Small intestine (tissue), 7 donors: ENCODE data around the gene FLOT2. TPM values are rescaled to one million over a fixed set of nuclear protein-coding genes. Genes with fewer than 3 reads are reported as not detected.
"Not testable (repeated sequence)": the region's sequence is repeated elsewhere in the genome, so short reads cannot be mapped to it uniquely, and the experiment has no call there.

Experiments used
- DNase-seq, 2 donors: peaks; one replicate each; pipeline versions ENCODE4 v3.0.0 to v3.0.0-alpha.2; 2013
- FAIRE-seq: peaks from 2 replicates; lab custom pipeline; 2012; peaks lifted over from hg19 to GRCh38; lab: Jason Lieb, UNC
- H3K27ac ChIP-seq, 3 donors: one replicate each; pipeline ENCODE4 v1.5.1; 2013; ENCODE audit warnings: low read length in 2 of 3, mild to moderate bottlenecking in 2 of 3, control low read depth in 1 of 3, inconsistent platforms in 1 of 3, low read depth in 1 of 3, moderate library complexity in 1 of 3
- H3K27me3 ChIP-seq, 3 donors: one replicate each; pipeline ENCODE4 v1.6.1; 2013; ENCODE audit warnings: low read length in 3 of 3, inconsistent platforms in 1 of 3; ENCODE audit not compliant: control insufficient read depth in 3 of 3, insufficient read depth in 3 of 3
- H3K36me3 ChIP-seq, 3 donors: one replicate each; pipeline ENCODE4 v1.6.1; 2013; ENCODE audit warnings: low read length in 3 of 3, inconsistent platforms in 1 of 3, low read depth in 1 of 3, mild to moderate bottlenecking in 1 of 3, moderate library complexity in 1 of 3; ENCODE audit not compliant: control insufficient read depth in 3 of 3, insufficient read depth in 2 of 3
- H3K4me1 ChIP-seq, 3 donors: one replicate each; pipeline ENCODE4 v1.6.1; 2013; ENCODE audit warnings: low read length in 2 of 3, inconsistent platforms in 1 of 3, low read depth in 1 of 3, mild to moderate bottlenecking in 1 of 3, moderate library complexity in 1 of 3; ENCODE audit not compliant: control insufficient read depth in 3 of 3, insufficient read depth in 2 of 3
- H3K4me3 ChIP-seq, 3 donors: one replicate each; pipeline ENCODE4 v1.5.1; 2013; ENCODE audit warnings: low read length in 3 of 3, control low read depth in 1 of 3, inconsistent platforms in 1 of 3, low read depth in 1 of 3, mild to moderate bottlenecking in 1 of 3, moderate library complexity in 1 of 3
- H3K9me3 ChIP-seq, 2 donors: one replicate each; pipeline ENCODE4 v1.6.1; 2013; ENCODE audit warnings: low read depth in 1 of 2, low read length in 1 of 2; ENCODE audit not compliant: control insufficient read depth in 2 of 2, insufficient read depth in 1 of 2
- WGBS, 3 donors: extraction: QIAGEN DNeasy Blood & Tissue Kit; methylation state at CpG; one replicate each; pipeline ENCODE4 v1.1.7; 2013; 5-methylcytosine and 5-hydroxymethylcytosine counted together
- polyA plus RNA-seq, 4 donors: library from polyadenylated mRNA; stranded (reverse) in 3 of 4; unstranded in 1 of 4; fragments of 200-250 nt in 3 of 4; fragments of 120-200 nt in 1 of 4; gene quantifications; one replicate each; pipeline versions ENCODE4 v1.2.1 to v1.2.3, GENCODE V29; 2013
- donor health status: healthy with polysubstance abuse.
- donor health status: control.
- donor health status: control.
- donor health status: Bipolar disorder and iron deficiency.
- donor health status: healthy.

FLOT2 gene
- polyA plus RNA-seq, 4 donors: 19.9 to 73.8 (median 36.8) TPM

DNA sequence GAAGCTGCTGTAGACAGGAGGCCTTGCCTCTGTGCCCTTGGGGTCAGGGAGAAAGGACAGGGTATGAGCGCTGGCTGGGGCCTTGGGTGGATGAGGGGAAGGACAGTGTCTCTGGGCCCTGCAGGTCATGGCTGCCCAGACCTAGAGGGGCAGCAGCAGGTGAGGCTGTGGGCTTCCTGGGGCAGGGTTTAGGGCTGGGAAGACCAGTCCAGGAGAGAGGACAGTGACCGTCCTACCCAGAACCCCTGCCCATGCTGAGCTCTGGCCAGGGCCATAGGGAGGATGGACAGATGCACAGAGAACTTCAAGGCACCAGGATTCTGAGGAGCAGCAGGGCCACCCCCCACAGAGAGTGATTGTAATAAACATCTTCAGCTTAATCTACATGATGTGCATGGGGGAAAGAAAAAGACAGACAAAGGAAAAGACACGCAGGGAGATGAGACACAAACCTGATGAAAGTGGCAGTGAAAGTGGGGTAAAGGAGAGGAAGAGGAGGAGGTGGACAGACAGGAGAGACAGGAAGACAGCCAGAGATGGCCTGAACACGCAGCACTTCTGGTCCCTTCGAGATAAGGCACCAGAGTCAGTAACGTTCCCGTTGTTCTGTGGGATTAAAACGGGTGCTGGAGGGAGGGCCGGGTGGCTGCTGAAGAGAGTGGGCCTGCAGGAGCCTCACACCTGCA, 17.5 kb downstream of the FLOT2 start:
- no peak for FAIRE-seq

GRCh38 chr17:28878981-28879380, 18.6 kb downstream of the FLOT2 start:
- H3K27me3 ChIP-seq: no peaks in the 10 kb centered on the region
- 37 to 63% (median 52%) methylated on average over 4 of the region's 4 CpGs for WGBS, 3 donors
- H3K4me3 ChIP-seq: no peak overlapping the region
- DNase-seq: peak; percentile 75 to 81
- no peak for FAIRE-seq
- H3K36me3 ChIP-seq: peaks cover 9 to 53% (median 13%) of the 10 kb centered on the region in 3 donors
- H3K9me3 ChIP-seq: no peaks in the 10 kb centered on the region
- peaks cover 0 to 8% (median 0%) of the 10 kb centered on the region in 3 donors for H3K4me1 ChIP-seq
- H3K27ac ChIP-seq: no peak overlapping the region

More for the DNA sequence above, 17.5 kb downstream of the FLOT2 start:
- no peaks in the 10 kb centered on the region for H3K9me3 ChIP-seq
- H3K36me3 ChIP-seq: peaks cover 9 to 63% (median 13%) of the 10 kb centered on the region in 3 donors
- DNase-seq: no peak
- H3K27ac ChIP-seq: no peak overlapping the region
- H3K4me3 ChIP-seq: no peak overlapping the region
- 73 to 76% (median 74%) methylated on average over 9 of the region's 9 CpGs for WGBS, 3 donors
- no peaks in the 10 kb centered on the region for H3K4me1 ChIP-seq
- no peaks in the 10 kb centered on the region for H3K27me3 ChIP-seq

DNA sequence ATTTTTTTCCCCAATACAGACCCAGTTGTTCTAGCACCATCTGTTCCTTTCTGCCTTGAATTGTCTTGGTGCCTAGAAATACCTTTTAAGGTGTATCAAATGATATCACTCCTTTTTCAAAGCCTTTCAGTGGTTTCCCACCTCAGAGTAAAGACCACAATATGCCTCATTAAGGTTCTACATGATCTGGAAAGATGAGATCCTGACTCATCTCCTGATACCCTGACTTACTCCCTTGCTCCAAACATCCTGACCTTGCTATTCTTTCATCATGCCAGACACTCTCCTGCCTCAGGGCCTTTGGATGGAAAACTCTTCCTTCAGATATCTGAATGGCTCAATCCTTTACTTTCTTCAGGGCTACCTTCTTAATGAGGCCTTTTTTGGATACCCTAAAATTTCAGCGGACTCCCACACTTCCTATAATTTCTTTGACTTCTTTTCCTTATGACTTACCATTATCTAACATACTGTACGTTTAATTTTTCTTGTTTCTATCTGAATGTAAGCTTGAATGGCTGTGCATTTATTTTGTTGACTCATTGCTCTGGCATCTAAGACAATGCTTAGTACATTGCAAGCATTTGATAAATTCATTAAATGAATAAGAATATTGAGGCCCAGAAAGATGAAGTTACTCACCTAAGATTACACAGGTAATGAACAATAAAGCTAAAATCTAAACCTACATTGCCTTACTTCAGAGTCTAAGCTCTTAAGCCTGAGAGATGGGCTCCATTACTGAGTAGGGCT, 19.2 kb downstream of the FLOT2 start:
- Histone ChIP-seq H3K36me3 (peaks cover 9 to 46% (median 13%) of the 10 kb centered on the region in 3 donors), H3K4me3 (no peak overlapping the region), H3K27ac (no peak overlapping the region), H3K4me1 (peaks cover 0 to 8% (median 0%) of the 10 kb centered on the region in 3 donors), H3K9me3 (no peaks in the 10 kb centered on the region), H3K27me3 (no peaks in the 10 kb centered on the region)
- 84 to 90% (median 88%) methylated on average over 2 of the region's 2 CpGs for WGBS, 3 donors
- FAIRE-seq: no peak
- no peak for DNase-seq

- DNase-seq, FAIRE-seq, H3K27me3 ChIP-seq, H3K9me3 ChIP-seq, H3K4me1 ChIP-seq, H3K27ac ChIP-seq, H3K4me3 ChIP-seq: not testable (repeated sequence)
- H3K36me3 ChIP-seq: peaks cover 9 to 35% (median 11%) of the 10 kb centered on the region in 3 donors
- 92 to 94% (median 93%) methylated on average over 6 of the region's 6 CpGs for WGBS, 3 donors
Measured at GRCh38 chr17:28877150-28877711, 20.3 kb downstream of the FLOT2 start.

DNA sequence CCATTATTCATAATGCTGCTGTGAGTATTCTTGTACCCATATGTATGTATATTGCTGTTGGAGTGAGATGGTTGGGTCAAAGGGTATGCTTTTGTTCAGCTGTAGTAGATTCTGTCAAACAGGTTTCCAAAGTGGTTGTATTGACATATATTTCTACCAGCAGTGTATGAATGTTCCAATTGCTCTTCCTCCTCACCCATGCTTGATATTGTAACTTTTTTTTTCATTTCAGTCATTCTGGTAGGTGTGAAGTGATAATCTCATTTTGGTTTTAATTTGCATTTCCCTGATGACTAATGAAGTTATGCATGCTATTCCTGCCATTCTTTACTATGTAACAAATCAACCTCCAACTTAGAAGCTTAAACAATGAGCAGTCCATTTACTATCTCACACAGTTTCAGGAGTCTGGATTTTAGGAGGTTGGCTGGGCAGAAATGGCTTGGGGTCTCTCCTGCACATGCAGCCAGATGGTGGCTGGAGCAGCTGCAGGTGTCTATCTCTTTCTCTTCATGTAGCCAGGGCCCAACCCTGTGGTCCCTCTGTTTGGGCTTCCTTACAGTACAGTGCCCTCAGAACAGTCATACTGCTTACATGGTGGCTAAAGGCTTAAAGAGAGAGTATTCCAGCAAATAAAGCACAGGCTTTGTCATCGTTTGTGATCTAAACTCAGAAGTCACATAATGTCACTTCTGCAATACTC, 21.5 kb downstream of the FLOT2 start:
- Histone ChIP-seq H3K36me3 (peaks cover 5 to 23% (median 9%) of the 10 kb centered on the region in 3 donors), H3K27me3 (no peaks in the 10 kb centered on the region), H3K9me3 (no peaks in the 10 kb centered on the region), H3K4me1 (peaks cover 0 to 8% (median 0%) of the 10 kb centered on the region in 3 donors), H3K4me3 (no peak overlapping the region), H3K27ac (no peak overlapping the region)
- DNase-seq: no peak
- no peak for FAIRE-seq
- WGBS, 3 donors: 46 to 48% (median 47%) methylated on average over 1 of the region's 1 CpG

DNA sequence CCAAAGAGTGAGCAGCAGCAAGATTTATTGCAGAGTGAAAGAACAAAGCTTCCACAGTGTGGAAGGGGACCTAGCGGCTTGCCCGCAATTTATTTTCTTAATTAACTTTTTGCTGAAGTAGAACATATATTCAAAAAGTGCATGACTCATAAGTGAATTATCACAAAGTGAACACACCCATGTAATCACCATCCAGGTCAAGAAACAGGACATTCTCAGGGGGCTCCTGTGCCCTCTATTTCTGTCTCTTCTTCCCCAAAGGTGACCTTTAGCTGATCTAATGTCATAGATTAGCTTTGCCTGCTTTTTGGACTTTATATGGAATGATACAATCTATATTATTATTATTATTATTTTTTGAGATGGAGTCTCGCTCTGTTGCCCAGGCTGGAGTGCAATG, 22.8 kb downstream of the FLOT2 start:
- peaks cover 0 to 8% (median 0%) of the 10 kb centered on the region in 3 donors for H3K4me1 ChIP-seq
- H3K9me3 ChIP-seq: no peaks in the 10 kb centered on the region
- H3K4me3 ChIP-seq: no peak overlapping the region
- WGBS, 3 donors: 45 to 69% (median 48%) methylated on average over 3 of the region's 3 CpGs
- DNase-seq (peak in 1 of 2 donors; percentile 47), FAIRE-seq (no peak)
- no peak overlapping the region for H3K27ac ChIP-seq
- peaks cover 0 to 10% (median 3%) of the 10 kb centered on the region in 3 donors for H3K36me3 ChIP-seq
- no peaks in the 10 kb centered on the region for H3K27me3 ChIP-seq

GRCh38 chr17:28873839-28874238, 23.7 kb downstream of the FLOT2 start:
- 88 to 93% (median 90%) methylated on average over 7 of the region's 7 CpGs for WGBS, 3 donors
- Histone ChIP-seq H3K27ac (no peak overlapping the region), H3K4me1 (peaks cover 0 to 8% (median 0%) of the 10 kb centered on the region in 3 donors), H3K4me3 (no peak overlapping the region), H3K27me3 (no peaks in the 10 kb centered on the region), H3K9me3 (no peaks in the 10 kb centered on the region), H3K36me3 (peaks cover 0 to 1% (median 0%) of the 10 kb centered on the region in 3 donors)
- FAIRE-seq (no peak), DNase-seq (no peak)
